ENCODE data around the gene IL4R.

IL4R gene

DNA sequence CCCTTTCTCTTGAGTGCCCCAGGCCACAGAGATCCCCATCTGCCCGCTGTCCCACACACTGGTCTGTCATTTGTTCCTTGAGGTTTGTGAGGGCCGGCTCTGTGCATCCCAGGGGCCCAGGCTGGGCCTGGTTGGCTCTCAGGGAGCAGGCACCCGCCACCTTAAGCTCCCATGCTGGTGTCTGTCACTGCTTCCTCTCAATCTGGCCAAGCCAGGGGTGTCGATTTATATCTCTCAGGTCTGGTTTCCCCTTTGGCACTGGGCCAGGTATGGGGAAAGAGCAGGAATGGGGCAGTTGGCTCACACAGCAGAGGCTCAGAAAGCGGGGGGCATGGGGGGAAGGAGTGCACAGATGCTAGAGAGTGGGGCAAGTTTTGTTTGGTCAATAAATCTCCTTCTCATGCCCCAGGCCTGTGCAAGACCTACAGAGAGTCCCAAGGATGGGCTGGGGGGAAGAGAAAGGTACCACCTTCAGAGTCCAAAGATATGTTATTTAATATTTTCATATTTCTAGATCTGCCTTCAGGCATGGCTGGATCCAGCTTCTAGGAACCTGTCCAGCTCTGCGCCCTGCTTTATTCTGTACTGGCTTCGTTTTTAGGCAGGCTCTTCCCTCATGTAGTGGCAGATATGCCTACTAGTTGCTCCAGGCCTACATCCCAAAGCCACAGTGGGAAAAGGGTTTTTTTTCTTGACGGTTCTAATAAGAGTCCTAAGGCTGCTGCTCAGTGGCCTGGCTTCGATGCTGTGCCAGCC, 34.3 kb downstream of the IL4R start:
- TF ChIP-seq, protein P1, sequence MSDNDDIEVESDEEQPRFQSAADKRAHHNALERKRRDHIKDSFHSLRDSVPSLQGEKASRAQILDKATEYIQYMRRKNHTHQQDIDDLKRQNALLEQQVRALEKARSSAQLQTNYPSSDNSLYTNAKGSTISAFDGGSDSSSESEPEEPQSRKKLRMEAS (IDR thresholded peaks at IDR 0.05; ENCODE audit: low read depth, low read length), result no peak
- no peak for TF ChIP-seq MYC (IDR thresholded peaks at IDR 0.05; ENCODE audit: low read depth, low read length)
- TF ChIP-seq, protein P2, sequence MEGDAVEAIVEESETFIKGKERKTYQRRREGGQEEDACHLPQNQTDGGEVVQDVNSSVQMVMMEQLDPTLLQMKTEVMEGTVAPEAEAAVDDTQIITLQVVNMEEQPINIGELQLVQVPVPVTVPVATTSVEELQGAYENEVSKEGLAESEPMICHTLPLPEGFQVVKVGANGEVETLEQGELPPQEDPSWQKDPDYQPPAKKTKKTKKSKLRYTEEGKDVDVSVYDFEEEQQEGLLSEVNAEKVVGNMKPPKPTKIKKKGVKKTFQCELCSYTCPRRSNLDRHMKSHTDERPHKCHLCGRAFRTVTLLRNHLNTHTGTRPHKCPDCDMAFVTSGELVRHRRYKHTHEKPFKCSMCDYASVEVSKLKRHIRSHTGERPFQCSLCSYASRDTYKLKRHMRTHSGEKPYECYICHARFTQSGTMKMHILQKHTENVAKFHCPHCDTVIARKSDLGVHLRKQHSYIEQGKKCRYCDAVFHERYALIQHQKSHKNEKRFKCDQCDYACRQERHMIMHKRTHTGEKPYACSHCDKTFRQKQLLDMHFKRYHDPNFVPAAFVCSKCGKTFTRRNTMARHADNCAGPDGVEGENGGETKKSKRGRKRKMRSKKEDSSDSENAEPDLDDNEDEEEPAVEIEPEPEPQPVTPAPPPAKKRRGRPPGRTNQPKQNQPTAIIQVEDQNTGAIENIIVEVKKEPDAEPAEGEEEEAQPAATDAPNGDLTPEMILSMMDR (IDR thresholded peaks at IDR 0.05; ENCODE audit: low read depth, low read length), result no peak
- TF ChIP-seq POLR2A (IDR thresholded peaks at IDR 0.05; ENCODE audit: extremely low read depth, insufficient read length), result no peak
- no peak for DNase-seq (ENCODE audit: low read depth)
- H3K4me3 ChIP-seq (ENCODE audit: low read depth, low read length), result no peak overlapping the region

DNA sequence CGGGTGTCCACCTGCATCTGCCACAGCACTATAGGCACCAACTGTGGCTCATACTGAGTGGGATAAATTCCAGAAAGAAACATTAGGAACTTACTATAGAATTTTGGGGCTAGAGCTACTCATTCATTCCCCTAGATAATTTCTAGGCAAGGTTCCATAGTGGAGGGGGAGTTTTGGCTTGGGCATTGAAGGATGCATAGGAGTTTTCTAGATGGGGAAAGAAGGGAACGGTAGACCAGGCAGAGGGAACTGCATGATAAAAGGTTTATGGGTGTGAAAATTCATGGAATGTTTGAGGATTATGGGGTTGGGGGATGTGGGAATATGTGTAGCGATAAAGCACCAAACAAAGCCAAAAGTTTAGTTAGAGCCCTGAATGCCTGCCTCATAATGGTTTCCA, 35.5 kb downstream of the IL4R start:
- H3K4me3 ChIP-seq (ENCODE audit: low read depth, low read length), result no peak overlapping the region
- TF ChIP-seq, protein P1 (IDR thresholded peaks at IDR 0.05; ENCODE audit: low read depth, low read length), result no peak
- TF ChIP-seq POLR2A (IDR thresholded peaks at IDR 0.05; ENCODE audit: extremely low read depth, insufficient read length), result no peak
- TF ChIP-seq MYC (IDR thresholded peaks at IDR 0.05; ENCODE audit: low read depth, low read length), result no peak
- TF ChIP-seq, protein P2 (IDR thresholded peaks at IDR 0.05; ENCODE audit: low read depth, low read length), result no peak
- no peak for DNase-seq (ENCODE audit: low read depth)

DNA sequence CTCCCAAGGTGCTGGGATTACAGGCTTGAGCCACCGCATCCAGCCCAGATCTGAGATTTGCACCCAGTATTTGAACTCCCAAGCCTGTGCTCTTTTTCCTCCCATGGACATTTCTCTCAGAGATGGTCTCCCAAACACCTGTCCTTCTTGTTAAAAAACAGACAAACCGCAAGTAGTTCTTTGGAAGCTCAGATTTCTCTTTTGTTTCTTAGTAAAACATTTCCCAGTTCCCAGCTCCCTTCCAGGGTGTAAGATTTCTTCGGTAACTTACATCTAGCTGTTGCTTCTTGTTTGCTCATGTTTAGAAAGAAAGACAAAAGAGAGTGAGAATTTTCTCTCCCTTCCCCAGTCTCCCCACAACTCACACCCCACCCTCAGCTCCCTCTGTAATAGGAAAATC, 36.2 kb downstream of the IL4R start:
- TF ChIP-seq MYC (IDR thresholded peaks at IDR 0.05; ENCODE audit: low read depth, low read length) (no peak), POLR2A (IDR thresholded peaks at IDR 0.05; ENCODE audit: extremely low read depth, insufficient read length) (no peak)
- TF ChIP-seq, protein P2 (IDR thresholded peaks at IDR 0.05; ENCODE audit: low read depth, low read length), result no peak
- TF ChIP-seq, protein P1 (IDR thresholded peaks at IDR 0.05; ENCODE audit: low read depth, low read length), result no peak
- no peak for DNase-seq (ENCODE audit: low read depth)
- no peak overlapping the region for H3K4me3 ChIP-seq (ENCODE audit: low read depth, low read length)

DNA sequence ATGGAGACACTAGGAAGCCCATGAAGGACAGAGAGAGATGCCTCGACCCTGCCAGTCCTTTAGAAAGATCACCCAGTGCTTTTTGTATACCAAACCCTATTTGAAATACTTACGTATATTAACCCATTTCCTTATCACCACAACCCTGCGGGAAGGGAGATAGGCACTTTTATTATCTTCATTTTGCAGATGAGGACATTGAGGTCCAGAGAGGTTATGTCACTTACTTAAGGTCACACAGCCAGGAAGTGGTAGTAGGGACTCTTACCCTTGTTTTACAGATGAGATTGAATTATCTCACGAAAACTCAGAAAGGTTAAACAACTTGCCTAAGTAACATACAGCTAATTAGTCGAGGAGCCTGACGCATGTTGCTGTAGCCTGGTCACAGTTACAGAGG, 38.2 kb downstream of the IL4R start:
- H3K4me3 ChIP-seq (ENCODE audit: low read depth, low read length), result no peak overlapping the region
- no peak for DNase-seq (ENCODE audit: low read depth)
- no peak for TF ChIP-seq POLR2A (IDR thresholded peaks at IDR 0.05; ENCODE audit: extremely low read depth, insufficient read length)
- TF ChIP-seq, protein P1 (IDR thresholded peaks at IDR 0.05; ENCODE audit: low read depth, low read length), result no peak
- TF ChIP-seq MYC (IDR thresholded peaks at IDR 0.05; ENCODE audit: low read depth, low read length), result no peak
- TF ChIP-seq, protein P2 (IDR thresholded peaks at IDR 0.05; ENCODE audit: low read depth, low read length), result no peak

DNA sequence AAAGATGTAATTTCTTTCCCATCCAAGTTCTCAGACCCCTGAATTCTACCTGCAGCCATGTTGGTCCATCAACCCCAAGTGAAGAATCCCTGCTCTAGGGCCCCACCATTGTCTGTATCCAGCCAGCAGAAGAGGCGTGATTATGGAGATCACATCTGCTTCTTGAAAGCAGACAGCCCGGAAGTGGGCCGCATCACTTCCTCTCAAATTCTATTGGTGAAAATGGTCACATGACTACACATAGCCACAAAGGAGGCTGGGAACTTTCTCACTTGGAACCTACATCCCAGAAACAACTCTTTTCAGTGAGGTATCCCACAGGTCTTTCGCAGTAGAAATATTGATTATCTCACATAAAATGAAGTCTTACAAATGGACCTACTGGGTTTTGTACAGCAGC, 40.1 kb downstream of the IL4R start:
- no peak for DNase-seq (ENCODE audit: low read depth)
- H3K4me3 ChIP-seq (ENCODE audit: low read depth, low read length), result no peak overlapping the region
- TF ChIP-seq, protein P2 (IDR thresholded peaks at IDR 0.05; ENCODE audit: low read depth, low read length), result no peak
- no peak for TF ChIP-seq MYC (IDR thresholded peaks at IDR 0.05; ENCODE audit: low read depth, low read length)
- TF ChIP-seq, protein P1 (IDR thresholded peaks at IDR 0.05; ENCODE audit: low read depth, low read length), result no peak
- no peak for TF ChIP-seq POLR2A (IDR thresholded peaks at IDR 0.05; ENCODE audit: extremely low read depth, insufficient read length)
